OCI-LY7 (cell line): ENCODE results near the gene RGMB. TPM values are rescaled to one million over a fixed set of nuclear protein-coding genes. Genes with fewer than 3 reads are reported as not detected.
"Not testable (repeated sequence)": the region's sequence is repeated elsewhere in the genome, so short reads cannot be mapped to it uniquely, and the experiment has no call there.

Experiments used
- BruUV-seq: library from RNA; stranded (reverse); fragments of 400-500 nt; replicated peaks from 2 replicates; lab custom pipeline; 2021; lab: Mats Ljungman, UMichigan
- CTCF ChIA-PET: fragments of 300-600 bp; sonication (Branson Sonifier 250); formaldehyde crosslinking; loops from one replicate; lab custom pipeline; 2022; ENCODE audit warnings: antibody characterized with exemption; ENCODE audit not compliant: unreplicated experiment; lab: Charles Lee
- POLR2A ChIA-PET: fragments of 300-600 bp; sonication (Branson Sonifier 250); formaldehyde crosslinking; loops from one replicate; lab custom pipeline; 2022; ENCODE audit warnings: antibody characterized with exemption; lab: Charles Lee
- DNase-seq: peaks from one replicate; pipeline ENCODE4 v3.0.0-alpha.2; 2015; ENCODE audit warnings: low spot score
- H2AFZ ChIP-seq: fragments of 200-600 bp; sonication (generic), shearing (Covaris generic); 2 replicates; pipeline ENCODE4 v1.6.1; 2014; ENCODE audit warnings: mild to moderate bottlenecking, antibody characterized with exemption, low read length, moderate library complexity
- H3K27ac ChIP-seq: fragments of 200-600 bp; sonication (generic); 2 replicates; pipeline ENCODE4 v1.5.1; 2014; ENCODE audit warnings: mixed run types, low read depth, mild to moderate bottlenecking, moderate library complexity, low read length, inconsistent platforms; ENCODE audit not compliant: poor library complexity, severe bottlenecking
- H3K36me3 ChIP-seq: fragments of 200-600 bp; sonication (generic); 2 replicates; pipeline ENCODE4 v1.6.1; 2014; ENCODE audit warnings: mild to moderate bottlenecking, antibody characterized with exemption, low read length, moderate library complexity, mixed read lengths; ENCODE audit not compliant: insufficient read depth
- H3K4me1 ChIP-seq: fragments of 200-600 bp; sonication (generic); 2 replicates; pipeline ENCODE4 v1.5.1; 2014; ENCODE audit warnings: mild to moderate bottlenecking, low read length; ENCODE audit not compliant: insufficient read depth, poor library complexity, severe bottlenecking
- H3K4me2 ChIP-seq: fragments of 200-600 bp; sonication (generic); 2 replicates; pipeline ENCODE4 v1.6.1; 2014; ENCODE audit warnings: mild to moderate bottlenecking, low read length
- H3K4me3 ChIP-seq: fragments of 200-600 bp; sonication (generic); 2 replicates; pipeline ENCODE4 v1.5.1; 2014; ENCODE audit warnings: mild to moderate bottlenecking, low read depth, low read length; ENCODE audit not compliant: poor library complexity, severe bottlenecking
- H3K79me2 ChIP-seq: fragments of 200-600 bp; sonication (generic); 2 replicates; pipeline ENCODE4 v1.6.1; 2016; ENCODE audit warnings: low read depth, mild to moderate bottlenecking, low read length, moderate library complexity, mixed read lengths; ENCODE audit not compliant: insufficient read depth
- H3K9me2 ChIP-seq: fragments of 200-600 bp; sonication (generic); 2 replicates; pipeline ENCODE4 v1.6.1; 2016; ENCODE audit warnings: mild to moderate bottlenecking, low read length, mixed read lengths; ENCODE audit not compliant: insufficient read depth
- H3K9me3 ChIP-seq: fragments of 200-600 bp; sonication (generic); 2 replicates; pipeline ENCODE4 v1.6.1; 2014; ENCODE audit warnings: mild to moderate bottlenecking, mixed run types, low read length, mixed read lengths
- H4K20me1 ChIP-seq: fragments of 200-600 bp; sonication (generic); 2 replicates; pipeline ENCODE4 v1.6.1; 2014; ENCODE audit warnings: mild to moderate bottlenecking, antibody characterized with exemption, low read length, moderate library complexity, mixed read lengths; ENCODE audit not compliant: insufficient read depth
- EZH2phosphoT487 ChIP-seq: fragments of 200-600 bp; sonication (generic); IDR thresholded peaks from 2 replicates; pipeline ENCODE4 v1.6.1; 2018; ENCODE audit warnings: low read depth, borderline replicate concordance, mild to moderate bottlenecking, mixed run types, antibody characterized with exemption, low read length, moderate library complexity, mixed read lengths
- intact Hi-C: fragments of 100-400 bp; cut with micrococcal nuclease; formaldehyde crosslinking; loops from one replicate; pipeline ENCODE4 v1.10.0; 2022; ENCODE audit not compliant: unreplicated experiment
- total RNA-seq, 2 experiments: library from RNA; depleted of rRNA in 1 of 2; stranded (reverse); fragments of >200 nt in 1 of 2; shearing (Covaris generic) in 1 of 2; gene quantifications; 2 replicates each; pipeline ENCODE4 v1.2.3, GENCODE V29; 2014 to 2022
- TF ChIP-seq, protein P1 (sequence below): fragments of 200-600 bp; sonication (generic); conservative IDR thresholded peaks from 2 replicates; pipeline ENCODE4 v1.5.1; 2014; ENCODE audit warnings: mild to moderate bottlenecking, antibody characterized with exemption, low read length, moderate library complexity, mixed read lengths

RGMB gene
- total RNA-seq, 2 experiments from 2014 or later, result 9.2 to 11.2 TPM

GRCh38 chr5:98741926-98742325 lies 31.5 kb upstream of the RGMB start:
- Histone ChIP-seq H3K4me1 (no peaks in the 10 kb centered on the region), H3K27ac (no peak overlapping the region), H3K79me2 (no peaks in the 10 kb centered on the region), H4K20me1 (no peaks in the 10 kb centered on the region), H3K4me2 (no peak overlapping the region), H3K4me3 (no peak overlapping the region), H3K9me3 (no peaks in the 10 kb centered on the region), H2AFZ (no peak overlapping the region), H3K9me2 (no peaks in the 10 kb centered on the region), H3K36me3 (no peaks in the 10 kb centered on the region)
- no peak for DNase-seq
- ChIA-PET POLR2A (interaction anchor here (0.6 to 1.5 kb wide), 4 partner anchors 10 to 14 kb away, joined by 3 to 6 read pairs (median 3); no protein-coding TSS in a partner anchor), CTCF (no interaction called here)
- TF ChIP-seq, protein P1, sequence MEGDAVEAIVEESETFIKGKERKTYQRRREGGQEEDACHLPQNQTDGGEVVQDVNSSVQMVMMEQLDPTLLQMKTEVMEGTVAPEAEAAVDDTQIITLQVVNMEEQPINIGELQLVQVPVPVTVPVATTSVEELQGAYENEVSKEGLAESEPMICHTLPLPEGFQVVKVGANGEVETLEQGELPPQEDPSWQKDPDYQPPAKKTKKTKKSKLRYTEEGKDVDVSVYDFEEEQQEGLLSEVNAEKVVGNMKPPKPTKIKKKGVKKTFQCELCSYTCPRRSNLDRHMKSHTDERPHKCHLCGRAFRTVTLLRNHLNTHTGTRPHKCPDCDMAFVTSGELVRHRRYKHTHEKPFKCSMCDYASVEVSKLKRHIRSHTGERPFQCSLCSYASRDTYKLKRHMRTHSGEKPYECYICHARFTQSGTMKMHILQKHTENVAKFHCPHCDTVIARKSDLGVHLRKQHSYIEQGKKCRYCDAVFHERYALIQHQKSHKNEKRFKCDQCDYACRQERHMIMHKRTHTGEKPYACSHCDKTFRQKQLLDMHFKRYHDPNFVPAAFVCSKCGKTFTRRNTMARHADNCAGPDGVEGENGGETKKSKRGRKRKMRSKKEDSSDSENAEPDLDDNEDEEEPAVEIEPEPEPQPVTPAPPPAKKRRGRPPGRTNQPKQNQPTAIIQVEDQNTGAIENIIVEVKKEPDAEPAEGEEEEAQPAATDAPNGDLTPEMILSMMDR, result no peak
- TF ChIP-seq EZH2phosphoT487, result no peak
- intact Hi-C loops, result no loop called here
- BruUV-seq, result no TSS peak

GRCh38 chr5:98742396-98743073 lies 30.9 kb upstream of the RGMB start:
- Histone ChIP-seq H4K20me1 (no peaks in the 10 kb centered on the region), H3K4me2 (no peak overlapping the region), H3K27ac (no peak overlapping the region), H2AFZ (no peak overlapping the region), H3K36me3 (no peaks in the 10 kb centered on the region), H3K4me1 (no peaks in the 10 kb centered on the region), H3K9me3 (no peaks in the 10 kb centered on the region), H3K79me2 (no peaks in the 10 kb centered on the region), H3K4me3 (no peak overlapping the region), H3K9me2 (no peaks in the 10 kb centered on the region)
- no peak for DNase-seq
- TF ChIP-seq, protein P1, result no peak
- TF ChIP-seq EZH2phosphoT487, result no peak
- ChIA-PET POLR2A (no interaction called here), CTCF (no interaction called here)
- BruUV-seq, result no TSS peak
- intact Hi-C loops, result no loop called here

GRCh38 chr5:98748259-98748658 lies 25.2 kb upstream of the RGMB start:
- intact Hi-C loops, DNase-seq, H3K36me3 ChIP-seq, H3K4me2 ChIP-seq, H4K20me1 ChIP-seq, H3K27ac ChIP-seq, BruUV-seq, H3K79me2 ChIP-seq, H2AFZ ChIP-seq, H3K4me1 ChIP-seq, H3K9me3 ChIP-seq, CTCF ChIA-PET, H3K9me2 ChIP-seq, H3K4me3 ChIP-seq: not testable (repeated sequence)
- POLR2A ChIA-PET, result interaction anchor here (0.6 kb wide), 1 partner anchor 1064 kb away, joined by 3 read pairs; no protein-coding TSS in a partner anchor
